GM06990 (cell line): ENCODE data around the gene ZNF175.

Source experiments
- DNase-seq: peaks from one replicate; pipeline ENCODE4 v3.0.0-alpha.2; 2011; ENCODE audit not compliant: insufficient read length; ENCODE audit errors: extremely low read depth
- H3K27me3 ChIP-seq: replicated peaks from 2 replicates; pipeline ENCODE4 v1.6.0; 2011; ENCODE audit warnings: low read length; ENCODE audit not compliant: control insufficient read depth, insufficient read depth
- H3K36me3 ChIP-seq: 2 replicates; pipeline ENCODE4 v1.5.1; 2011; ENCODE audit warnings: low read length; ENCODE audit not compliant: control insufficient read depth, insufficient read depth
- H3K4me3 ChIP-seq: replicated peaks from 2 replicates; pipeline ENCODE4 v1.5.1; 2011; ENCODE audit warnings: low read depth, mild to moderate bottlenecking, control low read depth, low read length
- TF ChIP-seq, protein P1 (sequence below): IDR thresholded peaks from 2 replicates; pipeline ENCODE4 v1.5.1; 2011; ENCODE audit warnings: low read length, control low read depth, mild to moderate bottlenecking, inconsistent platforms; ENCODE audit not compliant: insufficient read depth, poor library complexity, severe bottlenecking

Gene ZNF175

DNA sequence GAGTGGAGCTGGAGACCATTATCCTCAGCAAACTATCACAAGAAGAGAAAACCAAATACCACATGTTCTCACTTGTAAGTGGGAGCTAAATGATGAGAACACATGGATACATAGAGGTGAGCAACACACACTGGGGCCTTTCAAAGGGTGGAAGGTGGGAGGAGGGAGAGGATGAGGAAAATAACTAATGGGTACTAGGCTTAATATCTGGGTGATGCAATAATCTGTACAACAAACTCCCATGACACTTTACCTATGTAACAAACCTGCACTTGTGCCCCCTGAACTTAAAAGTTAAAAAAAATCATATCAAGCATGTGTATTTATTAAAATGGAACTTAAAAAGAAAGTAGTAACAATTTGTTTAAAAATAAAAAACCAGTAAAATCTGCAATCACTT is 70.6 kb downstream of the ZNF175 start:
- H3K27me3 ChIP-seq = no peaks in the 10 kb centered on the region; the same call in 1 of the 2 replicates
- H3K4me3 ChIP-seq = no peak overlapping the region
- peaks cover 1% of the 10 kb centered on the region; the same call in 1 of the 2 replicates for H3K36me3 ChIP-seq
- DNase-seq = no peak
- TF ChIP-seq, protein P1, sequence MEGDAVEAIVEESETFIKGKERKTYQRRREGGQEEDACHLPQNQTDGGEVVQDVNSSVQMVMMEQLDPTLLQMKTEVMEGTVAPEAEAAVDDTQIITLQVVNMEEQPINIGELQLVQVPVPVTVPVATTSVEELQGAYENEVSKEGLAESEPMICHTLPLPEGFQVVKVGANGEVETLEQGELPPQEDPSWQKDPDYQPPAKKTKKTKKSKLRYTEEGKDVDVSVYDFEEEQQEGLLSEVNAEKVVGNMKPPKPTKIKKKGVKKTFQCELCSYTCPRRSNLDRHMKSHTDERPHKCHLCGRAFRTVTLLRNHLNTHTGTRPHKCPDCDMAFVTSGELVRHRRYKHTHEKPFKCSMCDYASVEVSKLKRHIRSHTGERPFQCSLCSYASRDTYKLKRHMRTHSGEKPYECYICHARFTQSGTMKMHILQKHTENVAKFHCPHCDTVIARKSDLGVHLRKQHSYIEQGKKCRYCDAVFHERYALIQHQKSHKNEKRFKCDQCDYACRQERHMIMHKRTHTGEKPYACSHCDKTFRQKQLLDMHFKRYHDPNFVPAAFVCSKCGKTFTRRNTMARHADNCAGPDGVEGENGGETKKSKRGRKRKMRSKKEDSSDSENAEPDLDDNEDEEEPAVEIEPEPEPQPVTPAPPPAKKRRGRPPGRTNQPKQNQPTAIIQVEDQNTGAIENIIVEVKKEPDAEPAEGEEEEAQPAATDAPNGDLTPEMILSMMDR = no peak
